ENCODE data around the gene ZNF611.

- no peak for TF ChIP-seq MED1 (CRISPR knock-in tag; IDR thresholded peaks at IDR 0.05; ENCODE audit: borderline replicate concordance)
- TF ChIP-seq, protein P1, sequence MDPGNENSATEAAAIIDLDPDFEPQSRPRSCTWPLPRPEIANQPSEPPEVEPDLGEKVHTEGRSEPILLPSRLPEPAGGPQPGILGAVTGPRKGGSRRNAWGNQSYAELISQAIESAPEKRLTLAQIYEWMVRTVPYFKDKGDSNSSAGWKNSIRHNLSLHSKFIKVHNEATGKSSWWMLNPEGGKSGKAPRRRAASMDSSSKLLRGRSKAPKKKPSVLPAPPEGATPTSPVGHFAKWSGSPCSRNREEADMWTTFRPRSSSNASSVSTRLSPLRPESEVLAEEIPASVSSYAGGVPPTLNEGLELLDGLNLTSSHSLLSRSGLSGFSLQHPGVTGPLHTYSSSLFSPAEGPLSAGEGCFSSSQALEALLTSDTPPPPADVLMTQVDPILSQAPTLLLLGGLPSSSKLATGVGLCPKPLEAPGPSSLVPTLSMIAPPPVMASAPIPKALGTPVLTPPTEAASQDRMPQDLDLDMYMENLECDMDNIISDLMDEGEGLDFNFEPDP (CRISPR knock-in tag; IDR thresholded peaks at IDR 0.05), result no peak
- no peak for TF ChIP-seq ZNF707 (CRISPR knock-in tag; conservative IDR thresholded peaks at IDR 0.05)
- TF ChIP-seq CHD2 (IDR thresholded peaks at IDR 0.05; ENCODE audit: low read depth, low read length), result no peak
These were observed 432 bp downstream of the ZNF611 start for GRCh38 chr19:52734331-52734892.

Data from K562 (cell line).